HG02852 (cell line): ENCODE data around the gene CTBS.
"Not testable (repeated sequence)": the region's sequence is repeated elsewhere in the genome, so short reads cannot be mapped to it uniquely, and the experiment has no call there.

Experiments
- ATAC-seq: cut with Tn5 transposase; IDR thresholded peaks from one replicate; pipeline ENCODE4 v1.9.1; 2021; ENCODE audit warnings: mild to moderate bottlenecking, moderate library complexity; ENCODE audit not compliant: unreplicated experiment

CTBS gene

DNA sequence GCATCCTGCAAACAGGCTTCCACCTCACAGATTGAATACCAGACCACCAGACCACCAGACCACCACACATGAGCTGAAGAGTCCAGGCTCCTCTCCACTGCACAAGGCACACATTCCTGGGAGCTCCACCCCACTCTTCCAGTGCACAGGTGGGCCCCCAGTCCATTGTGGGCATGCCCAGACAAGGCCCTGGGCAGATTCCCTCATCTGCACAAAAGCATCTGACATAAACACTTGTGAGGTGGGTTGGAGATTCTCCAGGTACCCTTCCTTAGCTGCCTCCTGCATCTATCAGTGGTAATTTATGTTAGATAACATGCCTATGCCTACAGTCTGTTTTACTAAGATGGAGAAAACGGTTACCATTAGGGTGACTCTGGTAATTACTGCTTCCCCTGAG lies 11.6 kb upstream of the CTBS start:
- ATAC-seq: no peak

DNA sequence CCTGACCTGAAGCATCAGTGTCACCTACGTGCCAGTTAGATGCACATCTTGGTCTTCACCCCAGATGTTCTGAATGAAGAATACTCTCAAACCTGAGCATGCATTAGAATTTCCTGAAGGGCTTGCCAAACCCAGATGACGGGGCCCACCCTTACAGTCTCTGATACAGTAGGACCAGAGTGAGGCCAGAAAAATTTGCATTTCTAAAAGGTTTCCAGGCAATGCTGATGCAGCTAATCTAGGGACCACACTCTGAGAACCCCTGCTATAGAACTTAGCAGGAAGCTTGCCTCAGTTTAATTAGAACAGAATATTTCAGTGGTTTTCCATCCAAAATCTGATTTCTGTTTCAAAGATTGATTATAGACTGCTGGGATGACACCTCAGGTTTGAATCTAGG lies 9.9 kb upstream of the CTBS start:
- peak; percentile 61 for ATAC-seq

DNA sequence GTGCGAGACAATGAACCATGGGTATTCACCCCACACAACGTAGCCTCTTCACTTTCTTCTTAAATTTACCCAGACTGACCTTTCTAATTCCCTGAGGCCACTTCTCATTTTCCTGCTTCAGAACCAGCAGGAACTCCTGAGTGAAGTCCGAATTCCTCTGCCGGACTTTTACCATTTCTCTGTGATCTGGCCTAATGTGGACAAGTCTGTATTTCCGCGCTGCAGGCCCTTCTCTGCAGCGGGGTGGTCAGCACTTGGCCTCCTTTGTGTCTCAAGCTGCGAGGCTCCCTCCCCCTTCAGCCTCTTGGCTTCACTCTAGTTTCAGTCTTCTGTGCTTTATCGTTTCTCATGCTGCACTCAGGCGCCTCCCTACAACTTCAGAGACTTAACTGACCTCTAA lies 9.4 kb upstream of the CTBS start:
- peak; percentile 41 for ATAC-seq

DNA sequence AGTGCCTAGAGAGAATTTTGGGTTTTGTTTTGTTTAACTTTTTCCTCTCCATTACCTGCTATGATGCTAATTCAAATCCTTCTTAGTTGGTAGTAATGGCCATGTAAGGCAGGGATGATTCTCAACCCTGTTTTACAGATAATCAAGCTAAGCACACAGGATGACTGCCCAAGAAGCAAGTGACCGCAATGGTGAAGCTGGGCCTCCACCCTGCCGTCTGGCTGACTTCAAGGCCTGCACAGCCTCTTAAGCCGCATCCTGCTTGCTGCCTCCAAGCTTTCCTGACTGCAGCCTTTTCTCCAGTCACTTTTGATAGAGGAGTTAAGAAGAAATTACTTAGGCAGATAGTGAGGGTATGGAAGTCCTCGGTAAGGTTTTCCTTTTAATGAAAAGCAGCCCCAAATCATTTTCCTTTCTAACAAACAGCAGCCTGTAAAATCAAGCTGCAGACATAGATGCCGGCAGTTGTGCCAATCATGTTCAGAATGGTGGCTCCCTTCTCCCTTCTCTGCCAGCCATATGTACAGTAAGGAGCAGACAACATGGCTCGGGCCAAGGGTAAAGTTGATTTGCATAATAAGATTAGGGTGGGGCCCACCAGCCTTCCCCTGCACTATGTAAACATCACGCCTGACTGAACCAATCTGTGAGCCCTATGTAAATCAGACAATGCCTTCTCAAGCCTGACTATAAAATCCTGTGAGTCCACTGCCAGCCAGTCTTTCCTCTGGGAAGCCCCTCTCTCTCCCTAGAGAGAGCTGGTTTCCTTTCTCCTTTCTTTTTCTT lies 8.8 kb upstream of the CTBS start:
- ATAC-seq: peak; percentile 52

DNA sequence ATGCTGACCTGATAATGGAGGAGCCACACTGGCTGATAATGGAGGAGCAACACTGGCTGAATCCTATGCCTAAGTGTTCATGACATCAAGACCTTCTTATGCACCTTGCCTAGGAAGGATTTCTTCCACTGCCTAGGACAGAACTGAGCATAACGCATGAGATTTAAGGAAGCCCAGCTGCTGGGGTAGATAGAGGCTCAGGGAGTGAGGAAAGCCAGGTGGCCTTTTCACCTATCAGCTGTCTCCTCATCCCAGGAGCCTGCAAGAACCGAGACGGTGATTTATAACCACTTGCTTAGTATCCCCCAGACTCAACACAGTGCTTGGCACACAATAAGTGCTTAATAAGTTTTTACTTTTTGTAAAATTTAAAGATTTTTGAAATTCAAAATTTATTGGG lies 7.4 kb upstream of the CTBS start:
- ATAC-seq: no peak

DNA sequence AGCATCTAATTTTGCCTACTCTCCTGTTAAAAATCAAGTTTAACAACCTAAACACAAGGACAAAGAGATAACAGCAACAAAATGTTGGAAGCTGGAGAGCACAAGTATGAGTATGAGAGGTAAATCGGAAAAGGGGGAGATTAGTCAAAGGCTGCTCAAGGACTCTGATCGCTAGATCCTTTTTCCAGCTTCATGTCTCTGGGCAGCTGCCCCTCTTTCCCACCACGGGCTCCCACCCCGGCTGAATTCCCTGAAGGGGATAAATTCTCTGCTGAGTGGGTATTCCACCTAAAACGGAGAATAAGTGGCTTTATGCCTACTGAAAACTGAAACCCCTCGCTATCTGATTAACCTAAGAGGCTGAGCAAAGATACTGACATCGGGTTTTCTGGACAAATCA lies 696 bp upstream of the CTBS start:
- ATAC-seq: no peak

DNA sequence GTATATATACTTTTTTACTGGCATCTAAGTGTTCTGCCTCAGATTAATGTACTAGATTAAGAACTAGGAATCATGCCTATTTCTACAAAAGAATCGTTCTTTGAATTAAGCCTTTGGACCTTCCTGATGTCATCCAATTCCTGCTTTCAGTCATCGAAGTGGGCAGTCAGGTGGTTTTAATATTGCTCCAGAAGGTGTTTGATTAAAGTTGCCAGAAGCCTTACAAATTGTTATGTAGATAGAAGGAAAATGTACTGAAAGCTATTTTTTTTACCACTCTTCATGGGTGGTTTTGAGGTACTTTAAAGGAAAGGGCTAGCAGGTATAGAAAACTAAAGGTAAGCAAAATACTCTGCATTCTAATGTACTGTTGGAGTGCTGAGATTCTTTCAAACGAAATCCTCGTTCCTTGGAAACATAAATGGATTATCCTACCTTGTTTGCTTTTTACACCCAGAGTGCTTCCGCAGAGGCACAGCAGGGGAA lies 716 bp downstream of the CTBS start:
- ATAC-seq: no peak

DNA sequence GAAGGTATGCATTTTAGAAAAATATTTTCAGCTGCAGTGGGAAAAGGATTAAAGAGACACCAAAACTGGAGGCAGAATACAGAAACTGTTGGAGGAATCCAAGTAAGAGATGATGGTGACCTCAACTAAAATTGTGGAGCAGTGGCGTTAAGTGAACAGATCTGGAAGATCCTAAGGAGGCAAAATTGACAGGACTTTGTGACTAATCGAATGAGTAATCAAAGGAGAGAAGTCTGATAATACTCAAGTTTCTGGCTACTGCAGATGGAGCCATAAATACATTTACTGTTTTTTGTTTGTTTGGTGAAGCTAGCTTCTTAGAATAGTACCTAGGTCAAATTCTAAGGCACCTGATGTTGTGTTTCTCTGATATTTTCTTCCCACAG lies 3.1 kb downstream of the CTBS start:
- no peak for ATAC-seq

DNA sequence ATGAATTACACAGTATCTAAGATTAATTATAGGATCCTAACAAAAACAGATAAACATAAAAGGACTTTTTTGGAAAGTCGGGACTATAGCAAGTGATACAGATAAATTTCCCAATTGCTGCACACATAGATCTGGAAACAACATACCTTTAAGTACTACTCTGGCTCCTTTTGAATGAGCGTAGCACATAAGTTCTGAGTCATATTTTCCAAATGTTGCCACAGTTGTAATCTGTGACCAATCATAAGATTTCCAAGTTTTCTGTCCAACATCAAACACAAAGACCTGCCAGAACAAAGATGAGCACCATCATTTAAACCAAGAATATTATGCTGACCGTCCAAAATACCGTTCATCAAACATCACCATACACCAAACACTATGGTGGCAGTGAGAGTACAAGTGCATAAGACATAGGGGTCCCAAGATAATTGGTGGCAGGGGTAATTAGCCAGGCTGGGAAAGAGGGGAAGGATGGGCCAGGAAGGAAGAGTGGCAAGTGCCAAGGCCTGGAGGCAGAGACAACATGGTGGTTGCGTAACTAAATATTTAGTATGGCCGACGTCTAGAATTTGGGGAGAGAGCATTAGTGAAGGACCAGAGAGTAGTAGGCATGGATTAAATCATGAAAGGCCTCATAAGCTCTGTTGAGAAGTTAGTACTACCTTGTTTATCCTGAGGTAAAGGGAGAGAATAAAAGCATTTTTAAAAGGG lies 3.6 kb downstream of the CTBS start:
- no peak for ATAC-seq

DNA sequence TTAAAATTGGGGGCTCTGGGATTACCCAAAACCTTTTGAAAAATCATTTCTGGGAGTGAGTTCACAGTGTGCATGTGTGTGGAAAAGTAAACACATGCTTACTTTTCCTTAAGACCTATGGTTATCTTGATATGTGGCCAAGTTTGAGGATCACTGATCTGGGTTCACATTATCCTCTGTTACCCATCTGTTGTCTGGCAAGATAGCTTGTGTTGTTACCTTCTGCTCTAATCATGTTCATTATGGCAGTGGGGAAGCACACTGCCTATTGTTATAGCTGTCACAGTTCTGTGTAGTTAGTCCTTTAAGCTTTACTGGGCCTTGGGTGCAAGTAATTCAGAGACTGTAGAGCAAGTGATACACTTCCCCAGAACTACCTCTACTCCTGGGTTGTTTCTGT lies 5.0 kb downstream of the CTBS start:
- ATAC-seq: no peak

DNA sequence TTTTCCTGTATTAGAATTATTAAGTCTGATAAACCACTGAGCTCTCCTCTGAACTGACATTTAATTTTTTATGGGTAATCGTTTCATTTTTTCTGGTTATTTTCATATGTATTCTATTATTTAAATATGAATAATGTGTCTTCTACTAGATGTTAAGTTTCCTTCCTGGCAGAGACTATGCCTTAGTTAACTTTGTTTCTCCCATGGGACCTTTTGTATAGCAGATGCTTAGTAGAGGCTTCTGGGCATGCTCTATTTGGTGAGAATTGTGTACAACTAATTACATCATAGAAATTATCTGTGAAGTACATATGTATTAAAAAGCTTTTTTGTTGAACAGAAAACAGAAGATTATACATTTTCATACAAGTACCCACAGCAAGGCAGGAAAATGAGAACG lies 23.4 kb downstream of the CTBS start:
- ATAC-seq: no peak

DNA sequence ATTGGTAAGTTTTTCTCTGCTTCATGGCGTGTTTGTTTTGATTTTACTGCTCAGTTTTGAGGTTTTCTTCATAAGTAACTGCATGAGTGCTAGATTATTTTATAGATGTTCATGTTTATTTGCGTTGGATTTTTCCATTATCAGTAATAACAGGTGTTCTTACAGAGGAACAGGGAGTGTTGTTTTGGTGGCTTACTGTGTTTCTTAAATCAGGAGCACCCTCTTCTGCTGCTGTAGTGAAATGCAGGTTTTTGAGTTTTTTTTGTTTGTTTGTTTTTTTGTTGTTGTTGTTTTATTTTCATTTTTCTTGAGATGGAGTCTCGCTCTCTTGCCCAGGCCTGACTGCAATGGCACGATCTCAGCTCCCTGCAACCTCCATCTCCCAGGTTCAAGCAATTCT lies 32.6 kb downstream of the CTBS start:
- no peak for ATAC-seq

DNA sequence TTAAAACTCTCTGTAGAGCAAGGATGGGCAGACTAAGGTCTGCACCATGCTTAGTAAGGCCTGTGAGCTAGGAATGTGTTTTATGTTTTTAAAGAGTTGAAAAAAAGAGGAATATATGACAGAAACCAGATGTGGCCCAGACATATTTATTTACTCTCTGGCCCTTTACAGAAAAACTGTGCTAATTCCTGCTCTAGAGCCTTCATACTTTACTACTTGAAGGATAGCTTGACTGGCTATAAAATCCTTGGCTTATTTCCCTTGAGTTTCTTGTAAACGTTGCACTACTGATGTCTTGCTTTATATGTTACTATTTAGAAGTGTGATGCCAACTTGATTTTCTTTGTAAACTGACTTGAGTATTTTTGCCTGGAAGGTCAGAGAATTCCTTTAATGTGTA lies 33.5 kb downstream of the CTBS start:
- no peak for ATAC-seq

DNA sequence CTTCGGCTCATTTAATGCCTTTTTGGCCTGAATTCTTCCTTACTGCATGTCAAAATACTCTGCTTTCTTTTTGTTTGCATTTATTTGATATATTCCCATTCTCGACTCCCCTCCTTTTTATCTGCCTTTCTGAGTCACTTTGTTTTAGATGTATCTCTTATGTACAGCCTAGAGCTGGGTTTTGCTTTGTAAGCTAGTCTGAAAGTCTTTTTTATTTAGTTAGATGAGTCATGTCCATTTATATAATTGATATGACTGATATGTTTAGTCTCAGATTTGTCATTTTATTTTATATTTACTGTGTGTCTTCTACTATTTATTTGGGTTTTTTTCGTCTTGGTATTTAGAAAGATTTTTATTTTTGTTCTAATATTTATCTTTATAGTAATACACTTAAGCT lies 34.3 kb downstream of the CTBS start:
- ATAC-seq: no peak

DNA sequence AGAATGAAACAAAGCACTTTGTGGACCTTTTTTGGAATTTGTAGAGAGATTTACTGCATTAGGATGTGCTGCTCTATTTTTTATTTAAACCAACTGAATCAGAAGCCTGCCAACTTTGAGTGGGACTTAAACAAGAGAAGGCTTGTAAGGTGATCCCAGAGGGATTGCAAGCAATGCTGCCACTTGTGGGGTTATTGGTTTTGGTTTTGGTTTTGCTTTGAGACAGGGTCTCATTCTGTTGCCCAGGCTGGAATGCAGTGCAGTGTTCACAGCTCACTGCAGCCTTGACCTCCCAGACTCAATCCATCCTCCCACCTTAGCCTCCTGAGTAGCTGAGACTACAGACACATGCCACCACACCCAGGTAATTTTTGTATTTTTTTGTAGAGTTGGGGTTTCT lies 35.6 kb downstream of the CTBS start:
- ATAC-seq: no peak

DNA sequence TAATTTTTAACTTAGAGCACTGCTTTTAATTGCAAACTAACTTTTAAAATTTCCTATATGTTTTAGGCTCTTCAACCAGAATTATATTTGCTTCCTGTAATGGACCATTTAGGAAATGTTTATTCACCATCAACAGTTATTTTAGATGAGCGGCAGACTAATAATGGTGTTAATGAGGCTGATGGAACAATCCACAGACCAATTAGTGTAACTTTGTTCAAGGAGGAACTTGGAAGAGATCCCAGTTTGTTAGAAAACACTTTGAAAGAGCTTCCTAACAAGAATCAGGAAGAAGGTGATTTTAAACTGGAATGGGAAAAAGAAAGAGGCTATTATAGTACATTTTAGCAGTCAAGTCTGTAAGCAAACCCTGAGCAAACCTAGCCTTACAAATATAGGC lies 48.5 kb downstream of the CTBS start:
- ATAC-seq: no peak

DNA sequence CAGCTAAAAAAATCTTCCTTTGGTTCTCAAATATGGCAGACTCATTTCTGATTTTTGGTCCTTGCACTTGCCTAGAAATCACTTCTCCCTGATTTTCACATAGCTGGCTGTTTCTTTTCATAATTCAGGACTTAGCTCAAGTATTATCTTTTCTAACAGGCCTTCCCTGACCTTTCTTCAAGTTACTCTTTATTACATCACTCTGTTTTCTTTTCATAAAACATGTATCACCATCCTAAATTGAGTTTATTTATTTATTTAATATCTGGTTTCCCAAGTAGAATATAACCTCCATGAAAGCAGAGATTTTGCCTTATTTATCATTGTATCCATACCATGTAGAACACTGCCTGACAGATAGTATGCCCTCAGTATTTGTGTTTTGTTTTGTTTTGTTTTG lies 49.6 kb downstream of the CTBS start:
- no peak for ATAC-seq

DNA sequence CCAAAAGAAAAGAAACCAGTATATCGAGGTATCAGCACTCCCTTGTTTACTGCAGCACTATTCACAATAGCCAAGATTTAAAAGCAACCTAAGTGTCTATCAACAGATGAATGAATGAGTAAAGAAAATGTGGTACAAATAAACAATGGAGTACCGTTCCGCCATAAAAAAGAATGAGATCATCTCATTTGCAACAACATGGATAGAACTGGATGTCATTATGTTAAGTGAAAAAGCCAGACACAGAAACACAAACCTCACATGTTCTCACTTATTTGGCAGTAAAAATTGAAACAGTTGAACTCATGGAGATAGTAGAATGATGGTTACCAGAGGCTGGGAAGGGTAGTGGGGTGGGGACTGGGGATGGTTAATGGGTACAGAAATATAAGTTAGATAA lies 63.6 kb downstream of the CTBS start:
- ATAC-seq: no peak

DNA sequence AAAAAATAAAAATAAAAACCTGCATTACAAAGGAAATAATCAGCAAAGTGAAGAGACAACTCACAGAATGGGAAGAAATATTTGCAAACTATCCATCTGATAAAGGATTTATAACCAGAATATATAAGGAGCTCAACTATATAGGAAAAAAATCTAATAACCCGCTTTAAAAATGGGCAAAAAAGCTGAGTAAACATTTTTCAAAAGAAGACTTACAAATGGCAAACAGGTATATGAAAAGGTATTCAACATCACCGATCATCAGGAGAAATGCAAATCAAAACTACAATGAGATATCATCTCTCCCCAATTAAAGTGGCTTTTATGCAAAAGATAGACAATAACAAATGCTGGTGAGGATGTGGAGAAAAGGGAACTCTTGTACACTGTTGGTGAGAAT lies 64.1 kb downstream of the CTBS start:
- ATAC-seq: no peak

DNA sequence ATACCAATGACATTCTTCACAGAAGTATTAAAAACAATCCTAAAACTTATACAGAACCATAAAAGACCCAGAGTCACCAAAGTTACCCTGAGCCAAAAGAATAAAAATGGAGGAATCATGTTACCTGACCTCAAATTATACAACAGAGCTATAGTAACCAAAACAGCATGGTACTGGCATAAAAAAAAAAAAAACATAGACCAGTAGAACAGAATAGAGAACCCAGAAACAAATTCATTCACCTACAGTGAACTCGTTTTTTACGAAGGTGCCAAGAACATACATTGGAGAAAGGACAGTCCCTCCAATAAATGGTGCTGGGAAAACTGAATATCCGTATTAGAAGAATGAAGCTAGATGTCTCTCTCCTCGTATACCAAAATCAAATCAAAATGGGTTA lies 65.2 kb downstream of the CTBS start:
- no peak for ATAC-seq

DNA sequence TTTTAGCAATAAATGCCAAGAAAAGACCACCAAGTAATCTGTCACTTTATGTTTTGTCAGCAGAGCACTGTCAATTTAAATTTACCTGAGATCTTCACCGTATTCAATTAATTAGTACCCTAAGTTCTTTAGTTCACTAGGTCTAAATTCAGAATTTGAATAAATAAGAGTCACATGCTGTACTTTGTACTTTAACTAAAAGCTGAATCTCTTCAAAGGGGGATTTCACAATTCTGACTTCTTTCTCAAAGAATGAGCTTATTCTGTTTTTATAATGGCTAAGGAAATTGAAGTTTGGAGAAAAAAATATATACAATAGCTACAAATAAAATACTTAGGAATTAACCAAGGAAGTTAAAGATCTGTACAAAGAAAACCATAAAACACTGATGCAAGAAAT lies 65.7 kb downstream of the CTBS start:
- no peak for ATAC-seq

DNA sequence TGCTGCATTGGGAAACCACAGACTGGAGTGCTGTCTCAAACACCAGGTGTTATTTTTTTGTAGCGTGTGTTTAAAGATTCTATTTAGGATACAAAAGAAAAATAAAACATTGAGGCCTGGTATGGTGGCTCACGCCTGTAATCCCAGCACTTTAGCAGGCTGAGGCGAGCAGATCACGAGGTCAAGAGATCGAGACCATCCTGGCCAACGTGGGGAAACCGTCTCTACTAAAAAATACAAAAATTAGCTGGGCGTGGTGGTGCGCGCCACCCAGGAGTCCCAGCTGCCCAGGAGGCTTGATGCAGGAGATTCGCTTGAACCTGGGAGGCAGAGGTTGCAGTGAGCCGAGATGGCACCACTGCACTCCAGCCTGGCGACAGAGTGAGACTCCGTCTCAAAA lies 66.4 kb downstream of the CTBS start:
- not testable (repeated sequence) for ATAC-seq
